ENCODE measurements around the gene SPATA31D4.
"Not testable (repeated sequence)": the region's sequence is repeated elsewhere in the genome, so short reads cannot be mapped to it uniquely, and the experiment has no call there.

The SPATA31D4 gene

DNA sequence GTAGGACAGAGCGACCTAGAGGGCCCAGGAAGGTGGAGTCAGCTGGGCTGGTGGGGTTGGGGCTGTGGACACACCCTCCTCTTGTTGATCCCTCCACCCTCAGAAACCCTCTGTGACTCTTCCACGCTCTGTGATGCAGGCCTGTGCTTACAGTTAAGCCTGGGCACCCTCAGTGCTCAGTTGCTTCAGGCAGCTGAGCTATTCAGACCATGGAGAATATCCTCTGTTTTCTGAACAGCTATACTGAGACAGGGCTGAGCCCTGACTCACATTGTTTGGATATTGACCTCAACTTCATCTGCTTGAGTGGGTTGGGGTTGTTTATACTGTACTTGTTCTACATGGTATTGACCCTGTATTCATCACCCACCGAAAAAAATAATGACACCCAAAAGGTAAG, at the start of gene SPATA31D4:
TSS of gene SPATA31D4 (plus strand) at position 124 of the 400 bp plus-strand sequence. CDS start at position 210, 86 bp downstream.
- not testable (repeated sequence) for DNase-seq (ENCODE audit: low spot score)

DNA sequence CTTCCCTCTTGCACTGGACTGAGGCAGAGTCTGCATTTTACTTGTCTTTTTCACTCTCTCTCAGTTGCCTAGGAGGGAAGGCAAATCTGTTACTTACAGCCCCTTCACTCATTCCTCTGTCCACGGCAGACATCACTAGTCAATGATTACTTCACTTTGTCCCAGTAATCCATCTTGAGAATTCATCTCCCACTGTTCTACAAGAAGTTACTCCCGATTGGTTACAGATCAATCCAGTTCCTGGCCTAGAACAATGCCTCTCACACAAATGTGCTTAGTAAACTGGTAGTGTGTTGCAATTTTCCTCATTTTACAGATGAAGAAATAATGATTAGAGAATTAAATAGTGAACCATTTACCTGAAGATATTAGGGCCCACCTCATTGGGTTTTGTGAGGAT, 49.7 kb upstream of the SPATA31D4 start:
- in situ Hi-C loops (cut with MboI; ENCODE audit: low pct_unique_long_range_greater_than_20kb, low sequenced_read_pairs, unreplicated experiment) = no loop called here
- no peak for DNase-seq (ENCODE audit: low spot score)
- TF ChIP-seq, protein P1, sequence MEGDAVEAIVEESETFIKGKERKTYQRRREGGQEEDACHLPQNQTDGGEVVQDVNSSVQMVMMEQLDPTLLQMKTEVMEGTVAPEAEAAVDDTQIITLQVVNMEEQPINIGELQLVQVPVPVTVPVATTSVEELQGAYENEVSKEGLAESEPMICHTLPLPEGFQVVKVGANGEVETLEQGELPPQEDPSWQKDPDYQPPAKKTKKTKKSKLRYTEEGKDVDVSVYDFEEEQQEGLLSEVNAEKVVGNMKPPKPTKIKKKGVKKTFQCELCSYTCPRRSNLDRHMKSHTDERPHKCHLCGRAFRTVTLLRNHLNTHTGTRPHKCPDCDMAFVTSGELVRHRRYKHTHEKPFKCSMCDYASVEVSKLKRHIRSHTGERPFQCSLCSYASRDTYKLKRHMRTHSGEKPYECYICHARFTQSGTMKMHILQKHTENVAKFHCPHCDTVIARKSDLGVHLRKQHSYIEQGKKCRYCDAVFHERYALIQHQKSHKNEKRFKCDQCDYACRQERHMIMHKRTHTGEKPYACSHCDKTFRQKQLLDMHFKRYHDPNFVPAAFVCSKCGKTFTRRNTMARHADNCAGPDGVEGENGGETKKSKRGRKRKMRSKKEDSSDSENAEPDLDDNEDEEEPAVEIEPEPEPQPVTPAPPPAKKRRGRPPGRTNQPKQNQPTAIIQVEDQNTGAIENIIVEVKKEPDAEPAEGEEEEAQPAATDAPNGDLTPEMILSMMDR (IDR thresholded peaks at IDR 0.05; ENCODE audit: extremely low read depth, insufficient read depth, missing control alignments) = no peak

More for the DNA sequence above, at the start of gene SPATA31D4:
- in situ Hi-C loops (cut with MboI; ENCODE audit: low pct_unique_long_range_greater_than_20kb, low sequenced_read_pairs, unreplicated experiment) = not testable (repeated sequence)

DNA sequence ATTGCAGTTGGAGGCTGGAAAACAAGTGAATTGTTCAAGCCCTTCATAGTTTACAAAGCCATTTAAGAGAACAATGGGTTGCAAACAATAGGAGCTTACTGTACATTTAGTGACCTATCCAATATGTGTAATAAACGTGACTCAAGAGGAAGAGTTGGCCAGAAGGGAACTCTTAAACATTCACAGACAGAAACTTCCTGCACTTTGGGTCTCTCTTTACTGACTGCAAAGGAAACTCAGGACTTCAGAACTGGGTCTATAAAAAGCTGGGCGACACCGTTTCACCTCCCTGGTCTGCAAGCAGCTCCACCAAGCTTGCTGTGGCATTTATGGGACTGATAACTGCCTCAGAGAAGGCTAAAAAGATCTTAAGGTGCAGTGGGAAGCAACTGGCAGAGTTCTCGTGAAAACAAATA, 48.7 kb upstream of the SPATA31D4 start:
- TF ChIP-seq, protein P1 (IDR thresholded peaks at IDR 0.05; ENCODE audit: extremely low read depth, insufficient read depth, missing control alignments) = no peak
- no peak for DNase-seq (ENCODE audit: low spot score)
- in situ Hi-C loops (cut with MboI; ENCODE audit: low pct_unique_long_range_greater_than_20kb, low sequenced_read_pairs, unreplicated experiment) = no loop called here

DNA sequence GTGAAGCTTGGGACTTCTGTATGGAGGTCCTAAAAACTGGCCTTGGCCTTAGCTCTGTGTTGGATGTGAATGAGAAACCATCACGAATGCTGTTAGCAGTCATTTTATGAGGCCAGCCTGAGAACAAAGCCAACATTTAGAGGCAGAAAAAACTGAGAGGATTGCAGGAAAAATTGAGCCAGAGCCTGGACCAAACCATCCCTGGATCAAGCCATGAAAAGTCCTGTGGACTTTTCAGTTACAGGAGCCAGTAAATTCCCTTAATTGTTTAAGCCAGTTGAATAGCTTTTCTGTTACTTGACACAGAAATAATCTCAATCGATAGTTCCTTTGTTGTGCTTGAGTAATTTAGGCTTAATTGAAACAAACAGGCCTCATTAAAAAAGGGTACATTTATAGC, 42.6 kb upstream of the SPATA31D4 start:
- in situ Hi-C loops (cut with MboI; ENCODE audit: low pct_unique_long_range_greater_than_20kb, low sequenced_read_pairs, unreplicated experiment) = no loop called here
- TF ChIP-seq, protein P1 (IDR thresholded peaks at IDR 0.05; ENCODE audit: extremely low read depth, insufficient read depth, missing control alignments) = no peak

DNA sequence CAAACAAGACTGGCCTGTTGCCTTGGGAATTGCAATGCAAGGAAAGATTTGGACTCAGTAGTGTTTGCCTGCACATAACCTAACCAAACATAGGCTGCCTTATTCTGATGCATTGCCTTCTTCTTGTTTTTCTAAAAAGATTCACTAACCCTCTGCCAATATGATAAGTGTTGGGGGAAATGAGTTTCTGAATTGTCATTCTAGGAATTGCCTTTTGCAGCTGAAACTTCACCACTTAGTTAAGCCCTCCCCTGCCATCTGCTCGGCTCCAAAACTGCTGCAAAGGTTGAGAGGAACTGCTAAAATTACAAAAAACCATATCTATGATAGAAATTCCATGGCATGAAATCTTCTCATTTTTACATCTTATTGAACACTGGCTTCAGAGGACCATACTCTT, 41.6 kb upstream of the SPATA31D4 start:
- DNase-seq (ENCODE audit: low spot score) = no peak
- TF ChIP-seq, protein P1 (IDR thresholded peaks at IDR 0.05; ENCODE audit: extremely low read depth, insufficient read depth, missing control alignments) = no peak
- in situ Hi-C loops (cut with MboI; ENCODE audit: low pct_unique_long_range_greater_than_20kb, low sequenced_read_pairs, unreplicated experiment) = no loop called here

More for the DNA sequence above, 42.6 kb upstream of the SPATA31D4 start:
- DNase-seq (ENCODE audit: low spot score) = no peak

DNA sequence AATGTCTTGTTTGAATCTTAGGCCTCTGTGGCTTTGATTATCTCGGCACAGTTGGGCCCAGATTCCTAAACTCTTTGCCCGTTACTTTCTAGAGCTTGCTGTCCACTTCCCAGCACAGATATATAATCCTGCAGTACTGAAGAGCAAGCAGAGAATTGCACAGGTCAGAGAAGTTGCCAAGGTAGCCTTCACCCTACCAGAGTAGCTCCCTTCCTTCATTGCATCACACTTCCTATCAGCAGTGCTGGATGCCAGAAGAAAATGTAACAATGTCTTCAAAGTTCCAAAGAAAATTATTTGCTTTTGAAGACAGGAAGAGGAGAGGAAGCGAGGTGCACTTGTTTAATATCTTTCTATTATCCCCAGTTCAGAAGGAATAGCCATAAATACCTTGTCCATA, 38.1 kb upstream of the SPATA31D4 start:
- TF ChIP-seq, protein P1 (IDR thresholded peaks at IDR 0.05; ENCODE audit: extremely low read depth, insufficient read depth, missing control alignments) = no peak
- DNase-seq (ENCODE audit: low spot score) = no peak
- in situ Hi-C loops (cut with MboI; ENCODE audit: low pct_unique_long_range_greater_than_20kb, low sequenced_read_pairs, unreplicated experiment) = no loop called here

DNA sequence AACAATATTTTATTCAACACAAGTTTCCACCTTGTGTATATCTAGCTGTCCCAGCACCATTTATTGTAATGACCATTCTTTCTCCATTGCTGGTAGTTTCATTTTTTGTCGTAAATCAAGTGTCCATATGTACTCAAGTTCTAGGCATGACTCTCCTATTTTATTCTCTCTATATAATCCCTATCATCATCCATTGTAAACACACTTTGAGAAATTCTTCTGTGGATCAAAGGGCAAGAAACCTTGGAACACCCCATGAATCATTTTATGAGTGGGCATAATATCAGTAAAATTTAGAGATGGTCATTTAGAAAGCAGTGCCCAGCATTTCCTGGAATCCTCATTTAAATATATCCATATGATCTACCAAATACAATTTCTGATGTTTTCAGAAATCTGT, 35.8 kb upstream of the SPATA31D4 start:
- in situ Hi-C loops (cut with MboI; ENCODE audit: low pct_unique_long_range_greater_than_20kb, low sequenced_read_pairs, unreplicated experiment) = no loop called here
- DNase-seq (ENCODE audit: low spot score) = no peak
- TF ChIP-seq, protein P1 (IDR thresholded peaks at IDR 0.05; ENCODE audit: extremely low read depth, insufficient read depth, missing control alignments) = no peak

Data from GM13977 (cell line).